ENCODE measurements around the gene DDX23.
"Not testable (repeated sequence)": the region's sequence is repeated elsewhere in the genome, so short reads cannot be mapped to it uniquely, and the experiment has no call there.

GRCh38 chr12:48873534-48873933 lies 21.6 kb upstream of the DDX23 start:
- TF ChIP-seq POLR2A (IDR thresholded peaks at IDR 0.05) = not testable (repeated sequence)
- TF ChIP-seq, protein P1, sequence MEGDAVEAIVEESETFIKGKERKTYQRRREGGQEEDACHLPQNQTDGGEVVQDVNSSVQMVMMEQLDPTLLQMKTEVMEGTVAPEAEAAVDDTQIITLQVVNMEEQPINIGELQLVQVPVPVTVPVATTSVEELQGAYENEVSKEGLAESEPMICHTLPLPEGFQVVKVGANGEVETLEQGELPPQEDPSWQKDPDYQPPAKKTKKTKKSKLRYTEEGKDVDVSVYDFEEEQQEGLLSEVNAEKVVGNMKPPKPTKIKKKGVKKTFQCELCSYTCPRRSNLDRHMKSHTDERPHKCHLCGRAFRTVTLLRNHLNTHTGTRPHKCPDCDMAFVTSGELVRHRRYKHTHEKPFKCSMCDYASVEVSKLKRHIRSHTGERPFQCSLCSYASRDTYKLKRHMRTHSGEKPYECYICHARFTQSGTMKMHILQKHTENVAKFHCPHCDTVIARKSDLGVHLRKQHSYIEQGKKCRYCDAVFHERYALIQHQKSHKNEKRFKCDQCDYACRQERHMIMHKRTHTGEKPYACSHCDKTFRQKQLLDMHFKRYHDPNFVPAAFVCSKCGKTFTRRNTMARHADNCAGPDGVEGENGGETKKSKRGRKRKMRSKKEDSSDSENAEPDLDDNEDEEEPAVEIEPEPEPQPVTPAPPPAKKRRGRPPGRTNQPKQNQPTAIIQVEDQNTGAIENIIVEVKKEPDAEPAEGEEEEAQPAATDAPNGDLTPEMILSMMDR (IDR thresholded peaks at IDR 0.05) = not testable (repeated sequence)
